ENCODE results near the gene DRC3. TPM values are rescaled to one million over a fixed set of nuclear protein-coding genes. Genes with fewer than 3 reads are reported as not detected.
"Not testable (repeated sequence)": the region's sequence is repeated elsewhere in the genome, so short reads cannot be mapped to it uniquely, and the experiment has no call there.

Gene DRC3
- total RNA-seq, 1 donor from 2014 or later = 1.1 TPM

GRCh38 chr17:17941015-17941414 is 31.6 kb upstream of the DRC3 start:
- DNase-seq (ENCODE audit: low read depth, low spot score) = no peak

GRCh38 chr17:17942846-17943245 is 29.8 kb upstream of the DRC3 start:
- no peak for DNase-seq (ENCODE audit: low read depth, low spot score)

GRCh38 chr17:17943281-17943984 is 29.2 kb upstream of the DRC3 start:
- DNase-seq (ENCODE audit: low read depth, low spot score) = no peak

GRCh38 chr17:17944242-17944641 is 28.4 kb upstream of the DRC3 start:
- DNase-seq (ENCODE audit: low read depth, low spot score) = no peak

GRCh38 chr17:17944743-17945142 is 27.9 kb upstream of the DRC3 start:
- no peak for DNase-seq (ENCODE audit: low read depth, low spot score)

GRCh38 chr17:17946093-17946492 is 26.6 kb upstream of the DRC3 start:
- DNase-seq (ENCODE audit: low read depth, low spot score) = no peak

- no peak for DNase-seq (ENCODE audit: low read depth, low spot score)
Observed at GRCh38 chr17:17947309-17947708, 25.4 kb upstream of the DRC3 start.

GRCh38 chr17:17947966-17948365 is 24.7 kb upstream of the DRC3 start:
- no peak for DNase-seq (ENCODE audit: low read depth, low spot score)

- no peak for DNase-seq (ENCODE audit: low read depth, low spot score)
Observed at GRCh38 chr17:17950347-17950746, 22.3 kb upstream of the DRC3 start.

- DNase-seq (ENCODE audit: low read depth, low spot score) = no peak
Observed at GRCh38 chr17:17950806-17951205, 21.9 kb upstream of the DRC3 start.

GRCh38 chr17:17951524-17951923 is 21.1 kb upstream of the DRC3 start:
- DNase-seq (ENCODE audit: low read depth, low spot score) = no peak

GRCh38 chr17:17952691-17953090 is 20.0 kb upstream of the DRC3 start:
- no peak for DNase-seq (ENCODE audit: low read depth, low spot score)

- DNase-seq (ENCODE audit: low read depth, low spot score) = no peak
Observed at GRCh38 chr17:17954079-17954478, 18.6 kb upstream of the DRC3 start.

GRCh38 chr17:17955790-17956341 is 16.8 kb upstream of the DRC3 start:
- DNase-seq (ENCODE audit: low read depth, low spot score) = not testable (repeated sequence)

- DNase-seq (ENCODE audit: low read depth, low spot score) = no peak
Observed at GRCh38 chr17:17957584-17957916, 15.1 kb upstream of the DRC3 start.

GRCh38 chr17:17958982-17959381 is 13.7 kb upstream of the DRC3 start:
- no peak for DNase-seq (ENCODE audit: low read depth, low spot score)

- no peak for DNase-seq (ENCODE audit: low read depth, low spot score)
Observed at GRCh38 chr17:17959520-17960361, 12.9 kb upstream of the DRC3 start.

GRCh38 chr17:17960500-17961030 is 12.1 kb upstream of the DRC3 start:
- DNase-seq (ENCODE audit: low read depth, low spot score) = no peak

GRCh38 chr17:17963066-17963465 is 9.6 kb upstream of the DRC3 start:
- no peak for DNase-seq (ENCODE audit: low read depth, low spot score)

GRCh38 chr17:17963694-17964436 is 8.8 kb upstream of the DRC3 start:
- no peak for DNase-seq (ENCODE audit: low read depth, low spot score)

- DNase-seq (ENCODE audit: low read depth, low spot score) = no peak
Observed at GRCh38 chr17:17964710-17965109, 8.0 kb upstream of the DRC3 start.
